Activated CD4-positive, CD25-positive, alpha-beta regulatory T cell treated with anti-CD3 and anti-CD28 coated beads, Interleukin-2, amount 50 U/mL, for 24 hours (primary cell): Measurements from ENCODE around the gene CCDC88C.
A peak's percentile ranks its signal among the peaks of the same experiment; 100 is the strongest.

Experiments
- ATAC-seq, 2 donors: fragments of 150-1000 bp; cut with Tn5 transposase; one replicate each; pipeline ENCODE4 v1.10.0; 2021; ENCODE audit warnings: mild to moderate bottlenecking in 1 of 2, moderate library complexity in 1 of 2

Gene CCDC88C

GRCh38 chr14:91396959-91397815 lies 20.4 kb downstream of the CCDC88C start:
- ATAC-seq: peak; percentile 68 to 72

- ATAC-seq: no peak
Measured at GRCh38 chr14:91396013-91396660, 21.5 kb downstream of the CCDC88C start.

- ATAC-seq: no peak
Measured at GRCh38 chr14:91395466-91395865, 22.2 kb downstream of the CCDC88C start.

GRCh38 chr14:91394105-91395081 lies 23.2 kb downstream of the CCDC88C start:
- ATAC-seq: no peak

GRCh38 chr14:91392623-91393303 lies 24.9 kb downstream of the CCDC88C start:
- no peak for ATAC-seq

- ATAC-seq: peak in 1 of 2 donors; percentile 25
Measured at GRCh38 chr14:91390165-91390778, 27.3 kb downstream of the CCDC88C start.

- ATAC-seq: no peak
Measured at GRCh38 chr14:91389150-91389549, 28.5 kb downstream of the CCDC88C start.

GRCh38 chr14:91388551-91388975 lies 29.1 kb downstream of the CCDC88C start:
- ATAC-seq: peak; percentile 95 to 96

GRCh38 chr14:91387951-91388381 lies 29.7 kb downstream of the CCDC88C start:
- ATAC-seq: no peak

GRCh38 chr14:91387169-91387835 lies 30.3 kb downstream of the CCDC88C start:
- no peak for ATAC-seq

GRCh38 chr14:91385697-91386096 lies 31.9 kb downstream of the CCDC88C start:
- ATAC-seq: no peak

- ATAC-seq: no peak
Measured at GRCh38 chr14:91385224-91385623, 32.4 kb downstream of the CCDC88C start.

- ATAC-seq: no peak
Measured at GRCh38 chr14:91383439-91383838, 34.2 kb downstream of the CCDC88C start.

GRCh38 chr14:91381801-91382670 lies 35.6 kb downstream of the CCDC88C start:
- peak; percentile 12 to 18 for ATAC-seq

GRCh38 chr14:91380610-91381371 lies 36.8 kb downstream of the CCDC88C start:
- ATAC-seq: no peak

- no peak for ATAC-seq
Measured at GRCh38 chr14:91380123-91380522, 37.5 kb downstream of the CCDC88C start.

- no peak for ATAC-seq
Measured at GRCh38 chr14:91379579-91379932, 38.1 kb downstream of the CCDC88C start.

- ATAC-seq: no peak
Measured at GRCh38 chr14:91378930-91379578, 38.6 kb downstream of the CCDC88C start.
